ENCODE results near the gene SUCO. TPM values are rescaled to one million over a fixed set of nuclear protein-coding genes. Genes with fewer than 3 reads are reported as not detected.

The SUCO gene
- total and polyA plus RNA-seq, 2 of the 8 experiments (the other 6 are each of a cell fraction or from before 2014, with no cell fraction given) = 8.3 to 35.8 TPM

DNA sequence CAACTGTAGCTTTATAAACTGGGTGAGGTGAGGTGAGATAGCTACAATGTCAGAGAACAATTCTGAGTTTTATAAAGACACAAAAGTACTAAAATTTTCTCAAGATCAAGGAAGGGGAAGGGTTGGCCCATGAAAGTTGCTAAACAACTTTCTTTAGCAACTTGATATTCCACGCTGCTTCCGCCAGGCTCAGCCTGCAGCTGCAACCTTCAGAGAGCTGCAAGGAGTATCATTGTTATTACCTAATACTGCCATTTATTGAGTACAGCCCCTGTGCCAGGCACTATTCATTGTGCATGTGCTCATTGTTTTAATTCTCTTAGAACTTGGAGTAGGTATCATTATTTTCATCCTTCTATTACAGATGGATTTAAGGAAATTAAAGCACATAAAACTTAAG is 34.1 kb upstream of the SUCO start:
- no peak overlapping the region for H2AFZ ChIP-seq (ENCODE audit: low read length)
- H3K4ac ChIP-seq (replicated peaks; ENCODE audit: insufficient read length, low read depth, low read length) = no peak overlapping the region
- H3K14ac ChIP-seq (ENCODE audit: insufficient read length) = no peak overlapping the region
- H2BK5ac ChIP-seq (ENCODE audit: low read depth, low read length) = no peak overlapping the region
- H3K23me2 ChIP-seq (ENCODE audit: low read depth, low read length) = no peaks in the 10 kb centered on the region
- no peak overlapping the region for H2AK5ac ChIP-seq (ENCODE audit: low read depth, low read length)
- POLR2A ChIA-PET (ENCODE audit: partially characterized antibody) = no interaction called here
- no peaks in the 10 kb centered on the region for H3K27me3 ChIP-seq (replicated peaks in 1 of 4; ENCODE audit: control insufficient read depth in 3 of 4, extremely low read depth in 1 of 4, insufficient read depth in 3 of 4, low read length in 3 of 4)
- CTCF ChIA-PET (ENCODE audit: partially characterized antibody) = no interaction called here
- no peak for DNase-seq (ENCODE audit: low read depth in 1 of 2, low spot score in 2 of 2)
- 92% methylated on average over 2 of the region's 2 CpGs; no CpG with 5 or more reads in 1 of the 2 experiments for WGBS, 2 experiments (ENCODE audit: extremely low coverage in 1 of 2, insufficient coverage in 1 of 2, insufficient read length in 1 of 2, insufficient replicate concordance in 2 of 2, low coverage in 1 of 2, low lambda C conversion rate in 2 of 2, missing lambda C conversion rate in 1 of 2)
- H3K4me1 ChIP-seq (replicated peaks in 1 of 4; ENCODE audit: control insufficient read depth in 3 of 4, insufficient read depth in 4 of 4, low read length in 3 of 4) = no peaks in the 10 kb centered on the region; a peak in 2 of 7 replicates
- no peak overlapping the region for H3K27ac ChIP-seq (ENCODE audit: low read depth, low read length)
- H3K23ac ChIP-seq (ENCODE audit: insufficient read length) = no peak overlapping the region
- no peak overlapping the region for H2BK20ac ChIP-seq (ENCODE audit: low read length)
- H3K79me2 ChIP-seq (ENCODE audit: control insufficient read depth in 1 of 2, insufficient read depth in 2 of 2, low read length in 2 of 2) = no peaks in the 10 kb centered on the region
- no peak overlapping the region for H3K9ac ChIP-seq (replicated peaks in 1 of 4; ENCODE audit: extremely low read depth in 1 of 4, low read depth in 3 of 4, low read length in 3 of 4)
- H4K20me1 ChIP-seq (replicated peaks in 1 of 2; ENCODE audit: control insufficient read depth in 1 of 2, insufficient read depth in 2 of 2, low read length in 2 of 2) = no peaks in the 10 kb centered on the region
- no peak overlapping the region for H4K5ac ChIP-seq (ENCODE audit: insufficient read length, low read depth, low read length)
- no peaks in the 10 kb centered on the region for H3K79me1 ChIP-seq (ENCODE audit: low read depth, low read length)
- H4K91ac ChIP-seq (replicated peaks; ENCODE audit: insufficient read length, low read length) = no peak overlapping the region
- H3K56ac ChIP-seq (replicated peaks; ENCODE audit: insufficient read length, low read depth, low read length) = no peak overlapping the region
- H3K4me3 ChIP-seq (ENCODE audit: extremely low read depth in 1 of 4, insufficient read depth in 2 of 4, low read depth in 3 of 4, low read length in 4 of 4) = no peak overlapping the region
- H4K8ac ChIP-seq (ENCODE audit: extremely low read depth, insufficient read depth, low read length) = no peak overlapping the region
- H3K4me2 ChIP-seq (ENCODE audit: insufficient read depth in 1 of 2, low read depth in 2 of 2, low read length in 2 of 2) = no peak overlapping the region
- no peaks in the 10 kb centered on the region for H3K36me3 ChIP-seq (ENCODE audit: control insufficient read depth in 2 of 4, insufficient read depth in 4 of 4, low read length in 3 of 4)
- no peak overlapping the region for H2BK12ac ChIP-seq (ENCODE audit: low read depth, low read length)
- no peaks in the 10 kb centered on the region for H3K9me3 ChIP-seq (ENCODE audit: insufficient read depth in 2 of 2, low read depth in 1 of 2, low read length in 1 of 2)
- no peak overlapping the region for H3K18ac ChIP-seq (ENCODE audit: extremely low read depth, low read length)
- no peak overlapping the region for H2BK15ac ChIP-seq (ENCODE audit: low read length)
- FAIRE-seq = no peak
- no peak overlapping the region for H2BK120ac ChIP-seq (replicated peaks; ENCODE audit: low read depth, low read length)
- TF ChIP-seq GTF2F1 (IDR thresholded peaks at IDR 0.05; ENCODE audit: borderline replicate concordance, low read depth, low read length) (no peak), BCL11A (IDR thresholded peaks at IDR 0.05; ENCODE audit: low read depth in 2 of 2, low read length in 2 of 2) (no peak), MAFK (IDR thresholded peaks at IDR 0.05; ENCODE audit: low read depth, low read length) (no peak), CHD1 (IDR thresholded peaks at IDR 0.05; ENCODE audit: low read depth, low read length) (no peak), TAF1 (IDR thresholded peaks at IDR 0.05; ENCODE audit: low read depth, low read length) (no peak), CBX8 (IDR thresholded peaks at IDR 0.05; ENCODE audit: borderline replicate concordance, low read depth, low read length) (no peak), RBBP5 (IDR thresholded peaks at IDR 0.05; ENCODE audit: borderline replicate concordance, low read depth, low read length) (no peak), POLR2AphosphoS5 (IDR thresholded peaks at IDR 0.05; ENCODE audit: low read depth, low read length) (no peak), NRF1 (IDR thresholded peaks at IDR 0.05; ENCODE audit: low read depth, low read length) (no peak), NANOG (IDR thresholded peaks at IDR 0.05; ENCODE audit: insufficient read depth, low read depth, low read length, poor library complexity, severe bottlenecking) (no peak), KDM1A (IDR thresholded peaks at IDR 0.05; ENCODE audit: borderline replicate concordance, low read length) (no peak), TAF7 (optimal IDR thresholded peaks at IDR 0.05; ENCODE audit: borderline replicate concordance, low read depth, low read length) (no peak), PHF8 (conservative IDR thresholded peaks at IDR 0.05; ENCODE audit: low read depth, low read length) (no peak), CHD2 (IDR thresholded peaks at IDR 0.05; ENCODE audit: low read length) (no peak)
- TF ChIP-seq, protein P1, sequence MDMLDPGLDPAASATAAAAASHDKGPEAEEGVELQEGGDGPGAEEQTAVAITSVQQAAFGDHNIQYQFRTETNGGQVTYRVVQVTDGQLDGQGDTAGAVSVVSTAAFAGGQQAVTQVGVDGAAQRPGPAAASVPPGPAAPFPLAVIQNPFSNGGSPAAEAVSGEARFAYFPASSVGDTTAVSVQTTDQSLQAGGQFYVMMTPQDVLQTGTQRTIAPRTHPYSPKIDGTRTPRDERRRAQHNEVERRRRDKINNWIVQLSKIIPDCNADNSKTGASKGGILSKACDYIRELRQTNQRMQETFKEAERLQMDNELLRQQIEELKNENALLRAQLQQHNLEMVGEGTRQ (IDR thresholded peaks at IDR 0.05; ENCODE audit: low read length) = no peak
